Loucy (cell line): ENCODE results near the gene KRTAP4-9.
"Not testable (repeated sequence)": the region's sequence is repeated elsewhere in the genome, so short reads cannot be mapped to it uniquely, and the experiment has no call there.

Experiments
- H2AFZ ChIP-seq: fragments of 200-600 bp; sonication (generic); 2 replicates; pipeline ENCODE4 v1.6.0; 2016; ENCODE audit warnings: antibody characterized with exemption, mild to moderate bottlenecking, low read length, moderate library complexity
- H3F3A ChIP-seq: fragments of 200-600 bp; 2 replicates; pipeline ENCODE4 v1.6.0; 2016; ENCODE audit warnings: antibody characterized with exemption, low read depth, mild to moderate bottlenecking
- H3K27me3 ChIP-seq: fragments of 200-600 bp; sonication (generic); 2 replicates; pipeline ENCODE4 v1.6.1; 2014; ENCODE audit warnings: low read length, mild to moderate bottlenecking; ENCODE audit not compliant: insufficient read depth, poor library complexity, severe bottlenecking
- H3K36me3 ChIP-seq: fragments of 200-600 bp; sonication (generic); 2 replicates; pipeline ENCODE4 v1.6.1; 2016; ENCODE audit warnings: low read length; ENCODE audit not compliant: insufficient read depth
- H3K4me1 ChIP-seq: fragments of 200-600 bp; sonication (generic); 2 replicates; pipeline ENCODE4 v1.5.1; 2014; ENCODE audit warnings: low read length, mild to moderate bottlenecking; ENCODE audit not compliant: insufficient read depth, poor library complexity, severe bottlenecking
- H3K4me2 ChIP-seq: fragments of 200-600 bp; sonication (generic); 2 replicates; pipeline ENCODE4 v1.6.0; 2014; ENCODE audit warnings: antibody characterized with exemption, low read length, low read depth, mild to moderate bottlenecking; ENCODE audit not compliant: poor library complexity, severe bottlenecking
- H3K4me3 ChIP-seq: fragments of 200-600 bp; sonication (generic); 2 replicates; pipeline ENCODE4 v1.5.1; 2014; ENCODE audit warnings: low read length, mild to moderate bottlenecking, mixed read lengths; ENCODE audit not compliant: poor library complexity, severe bottlenecking
- H3K79me2 ChIP-seq: fragments of 200-600 bp; sonication (generic); 2 replicates; pipeline ENCODE4 v1.6.1; 2014; ENCODE audit warnings: low read length; ENCODE audit not compliant: insufficient read depth
- H3K9ac ChIP-seq: fragments of 200-600 bp; sonication (generic); 2 replicates; pipeline ENCODE4 v1.6.0; 2014; ENCODE audit warnings: mild to moderate bottlenecking, low read depth, low read length, moderate library complexity; ENCODE audit not compliant: poor library complexity, severe bottlenecking
- H3K9me2 ChIP-seq: fragments of 200-600 bp; sonication (generic); replicated peaks from 2 replicates; pipeline ENCODE4 v1.6.1; 2016; ENCODE audit warnings: low read depth, low read length, mixed read lengths
- H3K9me3 ChIP-seq: fragments of 200-600 bp; sonication (generic); 2 replicates; pipeline ENCODE4 v1.6.1; 2014; ENCODE audit warnings: mild to moderate bottlenecking, antibody characterized with exemption, low read length, low read depth; ENCODE audit not compliant: insufficient read depth
- H4K20me1 ChIP-seq: fragments of 200-600 bp; sonication (generic); 2 replicates; pipeline ENCODE4 v1.6.0; 2014; ENCODE audit warnings: antibody characterized with exemption, low read length, mild to moderate bottlenecking; ENCODE audit not compliant: insufficient read depth, poor library complexity, severe bottlenecking
- CTCF ChIP-seq: fragments of 200-600 bp; sonication (generic); conservative IDR thresholded peaks from 2 replicates; pipeline ENCODE4 v1.5.1; 2014; ENCODE audit warnings: mild to moderate bottlenecking, antibody characterized with exemption, low read length
- EZH2phosphoT487 ChIP-seq: fragments of 200-600 bp; IDR thresholded peaks from 2 replicates; pipeline ENCODE4 v1.6.1; 2018; ENCODE audit warnings: antibody characterized with exemption, mild to moderate bottlenecking, moderate library complexity, borderline replicate concordance

KRTAP4-9 gene

DNA sequence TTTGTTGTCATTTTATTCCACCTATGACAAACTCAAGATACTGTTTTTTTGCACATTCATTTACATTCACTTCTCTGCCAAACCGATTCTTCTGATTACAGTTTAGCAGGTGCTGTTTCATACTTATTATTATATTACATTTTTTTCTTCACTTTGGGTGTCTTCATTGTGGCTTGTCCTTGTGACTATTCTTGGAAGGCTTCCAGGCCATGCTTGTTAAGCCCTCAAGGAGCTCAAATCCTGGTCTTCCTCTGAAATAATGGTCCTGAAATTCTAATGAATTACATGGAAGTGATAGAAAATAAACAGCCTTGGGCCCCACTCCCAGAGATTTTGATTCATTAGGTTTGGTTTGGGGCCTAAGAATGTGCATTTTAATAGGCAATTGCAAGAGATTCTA lies 40.9 kb upstream of the KRTAP4-9 start:
- Histone ChIP-seq H3F3A (no peaks in the 10 kb centered on the region), H2AFZ (no peak overlapping the region), H3K79me2 (no peaks in the 10 kb centered on the region), H3K9me2 (no peaks in the 10 kb centered on the region), H3K4me3 (no peak overlapping the region), H3K36me3 (no peaks in the 10 kb centered on the region), H4K20me1 (no peaks in the 10 kb centered on the region), H3K27me3 (no peaks in the 10 kb centered on the region), H3K4me2 (no peak overlapping the region), H3K4me1 (peaks cover 4% of the 10 kb centered on the region), H3K9ac (no peak overlapping the region), H3K9me3 (no peaks in the 10 kb centered on the region)
- TF ChIP-seq CTCF (no peak), EZH2phosphoT487 (no peak)

DNA sequence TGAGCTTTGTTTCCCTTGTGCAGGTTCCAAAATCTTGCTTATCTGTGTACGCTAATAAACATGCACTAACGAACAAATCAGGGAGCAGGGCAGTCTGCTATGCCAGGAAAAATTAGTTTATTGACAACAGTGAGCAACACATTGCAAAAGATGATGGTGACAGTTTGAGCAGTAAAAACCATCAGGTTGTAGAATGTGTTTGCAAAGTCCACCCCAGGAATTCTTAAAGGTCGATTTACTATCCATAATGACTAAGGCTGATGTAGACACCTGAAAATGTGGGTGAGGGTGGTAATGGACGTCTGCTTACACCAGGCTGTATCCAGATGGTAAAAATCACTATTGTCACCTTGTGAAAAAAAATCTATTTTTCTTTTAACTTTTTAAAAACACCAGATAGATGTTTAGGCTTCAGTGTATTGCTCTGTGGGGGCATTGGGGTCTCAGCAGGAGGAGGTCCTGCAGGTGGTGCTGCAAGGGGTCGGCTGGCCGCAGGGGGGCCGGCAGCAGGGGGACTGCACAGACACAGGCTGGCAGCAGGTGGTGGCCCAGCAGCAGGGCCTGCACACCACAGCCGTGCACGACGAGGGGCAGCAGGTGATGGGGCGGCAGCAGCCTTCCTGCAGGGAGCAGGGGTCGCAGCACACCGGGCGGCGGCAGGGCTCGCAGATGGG lies 40.0 kb upstream of the KRTAP4-9 start:
- not testable (repeated sequence) for H3K9me2 ChIP-seq, H3K79me2 ChIP-seq, H3K36me3 ChIP-seq, H2AFZ ChIP-seq, H3K4me2 ChIP-seq, H3K4me1 ChIP-seq, H3K9me3 ChIP-seq, H3K9ac ChIP-seq, H3F3A ChIP-seq, H3K27me3 ChIP-seq, H3K4me3 ChIP-seq, H4K20me1 ChIP-seq

DNA sequence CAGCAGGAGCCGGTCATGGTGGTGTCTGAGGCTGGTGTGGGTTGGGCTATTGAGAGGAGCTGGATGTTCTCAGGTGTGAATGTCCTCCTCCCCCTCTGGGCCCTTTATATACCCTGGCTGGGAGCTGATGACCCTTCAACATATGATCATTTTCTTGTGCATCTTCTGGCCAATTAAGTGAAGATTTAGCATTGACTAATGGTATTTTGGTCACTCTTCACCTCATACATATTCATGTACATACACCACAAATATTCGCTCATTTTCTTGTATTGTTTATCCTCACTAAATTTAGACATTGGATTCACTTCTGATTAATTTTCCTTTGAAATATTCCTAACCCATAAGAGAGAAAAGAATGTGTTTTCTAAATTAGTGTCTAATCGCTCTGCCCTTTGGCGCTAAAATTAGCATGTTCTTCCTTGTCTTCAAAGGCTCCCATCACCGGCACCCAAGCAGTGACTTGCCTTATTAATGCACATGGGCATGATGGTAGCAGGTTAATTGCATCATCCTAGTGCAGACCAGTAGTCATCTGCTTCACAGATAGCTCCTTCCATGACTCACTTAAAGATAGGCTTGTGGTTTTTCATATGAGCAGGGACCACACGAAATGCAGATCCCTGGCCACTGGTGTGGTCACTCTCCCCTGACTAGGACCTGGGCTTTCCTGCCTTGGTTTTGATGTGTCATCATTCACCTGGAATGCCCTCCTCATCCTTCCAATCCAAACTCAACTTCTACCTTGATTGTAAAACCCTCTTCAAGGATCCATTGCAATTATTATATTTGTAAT lies 39.2 kb upstream of the KRTAP4-9 start, which contains the start of gene KRTAP2-4:
TSS of gene KRTAP2-4 (minus strand) at position 51 of the 796 bp plus-strand sequence. CDS start at position 17, 34 bp downstream.
- no peak within 1 kb of the TSS for H3K9ac ChIP-seq
- H3K27me3 ChIP-seq, result no peaks in the 10 kb centered on the region
- no peaks in the 10 kb centered on the region for H3F3A ChIP-seq
- H3K4me2 ChIP-seq, result no peak within 1 kb of the TSS
- no peak within 1 kb of the TSS for H2AFZ ChIP-seq
- H4K20me1 ChIP-seq, result no peaks in the 10 kb centered on the region
- TF ChIP-seq EZH2phosphoT487, result no peak
- no peak for TF ChIP-seq CTCF
- H3K36me3 ChIP-seq, result no peaks in the 10 kb centered on the region
- H3K9me2 ChIP-seq, result no peaks in the 10 kb centered on the region
- no peaks in the 10 kb centered on the region for H3K9me3 ChIP-seq
- no peak within 1 kb of the TSS for H3K4me3 ChIP-seq
- no peaks in the 10 kb centered on the region for H3K79me2 ChIP-seq
- H3K4me1 ChIP-seq, result peaks cover 8% of the 10 kb centered on the region
